Kidney (tissue), 14 donors: Measurements from ENCODE around the gene DIS3L2. TPM values are rescaled to one million over a fixed set of nuclear protein-coding genes. Genes with fewer than 3 reads are reported as not detected.

Source experiments
- DNase-seq, 5 donors: peaks; one replicate each; pipeline ENCODE4 v3.0.0-alpha.2; 2013 to 2020
- FAIRE-seq: peaks from 2 replicates; lab custom pipeline; 2012; peaks lifted over from hg19 to GRCh38; lab: Jason Lieb, UNC
- H3K27ac ChIP-seq, 2 donors: one replicate each; pipeline ENCODE4 v1.7.0; 2013; ENCODE audit warnings: low read depth in 2 of 2, low read length in 2 of 2, inconsistent platforms in 1 of 2
- H3K27me3 ChIP-seq: one replicate; pipeline ENCODE4 v1.7.1; 2013; ENCODE audit warnings: low read length, inconsistent platforms; ENCODE audit not compliant: control insufficient read depth, insufficient read depth
- H3K36me3 ChIP-seq, 3 donors: one replicate each; pipeline versions ENCODE4 v1.7.0 to v1.7.1; 2013; ENCODE audit warnings: low read length in 3 of 3, control low read depth in 1 of 3, inconsistent platforms in 1 of 3; ENCODE audit not compliant: insufficient read depth in 3 of 3, control insufficient read depth in 2 of 3
- H3K4me1 ChIP-seq, 3 donors: one replicate each; pipeline versions ENCODE4 v1.7.0 to v1.7.1; 2013; ENCODE audit warnings: low read length in 3 of 3, inconsistent platforms in 1 of 3, low read depth in 1 of 3; ENCODE audit not compliant: control insufficient read depth in 2 of 3, insufficient read depth in 2 of 3
- H3K4me3 ChIP-seq, 3 donors: one replicate each; pipeline versions ENCODE4 v1.7.0 to v1.8.1; 2013; ENCODE audit warnings: low read length in 3 of 3, control low read depth in 1 of 3, inconsistent platforms in 1 of 3
- H3K9ac ChIP-seq, 3 donors: one replicate each; pipeline versions ENCODE4 v1.7.0 to v1.7.1; 2013; ENCODE audit warnings: low read length in 3 of 3, control low read depth in 1 of 3, inconsistent platforms in 1 of 3
- H3K9me3 ChIP-seq, 3 donors: one replicate each; pipeline versions ENCODE4 v1.7.0 to v1.7.1; 2013; ENCODE audit warnings: low read length in 3 of 3, control low read depth in 1 of 3, inconsistent platforms in 1 of 3; ENCODE audit not compliant: control insufficient read depth in 2 of 3, insufficient read depth in 1 of 3
- CTCF ChIP-seq: IDR thresholded peaks from 3 replicates; pipeline ENCODE4 v1.5.1; 2012; ENCODE audit warnings: mild to moderate bottlenecking, moderate library complexity, borderline replicate concordance; ENCODE audit not compliant: insufficient read depth; ENCODE audit errors: extremely low read depth
- intact Hi-C: fragments of 100-400 bp; cut with DNase I; formaldehyde crosslinking; loops from one replicate; pipeline ENCODE4 v1.11.1; 2022
- polyA plus RNA-seq: library from polyadenylated mRNA; stranded (reverse); fragments of 350-450 nt; fragmentation: Illumina TruSeq; extraction: RNeasy Lipid Tissue Mini Kit (QIAGEN cat#74804); gene quantifications from one replicate; pipeline ENCODE4 v1.2.3, GENCODE V29; 2014; ENCODE audit warnings: low read depth, low replicate concordance; ENCODE audit not compliant: insufficient read depth
- total RNA-seq: library from RNA; stranded (reverse); fragmentation: NEBNext Ultra II Directional; extraction: Animal tissue kit (Norgen Biotek cat#: 25700); gene quantifications from one replicate; pipeline ENCODE4 v1.2.1, GENCODE V29; 2021
- donor health status: control.
- donor health status: control.
- donor health status: control.
- donor health status: control.
- donor health status: control.
- donor health status: DM: yes; HTN: yes; CAD: no.
- donor health status: Normal renal cell carcinoma (clear cell type).

The DIS3L2 gene
- total and polyA plus RNA-seq, 2 donors from 2014 or later: 12.3 to 47.7 TPM

DNA sequence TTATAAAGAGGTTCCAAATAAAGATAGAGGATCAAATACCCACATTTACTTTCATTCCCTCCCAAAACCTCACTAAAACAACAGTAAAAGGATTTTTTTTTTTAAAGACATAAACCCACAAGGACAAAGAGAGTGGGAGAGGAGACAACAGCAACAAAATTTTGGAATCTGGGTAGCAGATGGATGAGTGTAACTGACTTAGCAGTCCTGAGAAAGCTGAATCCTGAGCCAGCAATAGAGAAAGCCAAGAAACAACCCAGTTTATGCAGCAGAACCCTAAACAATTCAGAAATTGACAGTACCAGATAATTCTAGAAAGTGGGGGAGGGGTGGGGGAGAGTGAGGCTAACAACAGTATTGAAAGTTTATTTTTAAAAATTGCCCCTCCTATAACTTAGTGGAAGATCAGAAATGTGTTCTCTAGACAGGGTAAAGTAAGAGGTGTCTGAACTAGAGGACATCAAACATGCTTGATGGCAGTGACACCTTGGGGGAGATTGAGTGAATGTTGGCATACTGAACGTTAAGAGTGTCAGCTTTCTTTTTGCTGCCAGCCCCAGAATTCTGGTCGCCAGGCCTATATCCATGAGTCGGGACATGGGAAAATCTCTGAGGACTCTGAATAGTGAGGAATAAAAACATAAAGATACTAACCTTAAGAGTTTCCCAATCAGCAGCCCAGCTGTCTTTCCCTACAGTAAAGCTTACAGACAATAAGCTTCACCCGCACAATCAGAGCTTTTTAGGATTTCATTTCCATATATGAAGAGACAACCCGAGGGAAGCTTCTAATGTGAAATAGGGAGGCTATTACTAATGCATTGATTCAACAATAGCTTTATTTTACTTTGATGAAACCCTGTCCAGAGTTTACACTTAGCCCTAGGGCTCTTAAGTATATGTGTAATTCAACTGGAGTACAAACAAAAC lies 289.0 kb downstream of the DIS3L2 start:
- H3K36me3 ChIP-seq: peaks cover 0 to 4% (median 4%) of the 10 kb centered on the region in 3 donors

DNA sequence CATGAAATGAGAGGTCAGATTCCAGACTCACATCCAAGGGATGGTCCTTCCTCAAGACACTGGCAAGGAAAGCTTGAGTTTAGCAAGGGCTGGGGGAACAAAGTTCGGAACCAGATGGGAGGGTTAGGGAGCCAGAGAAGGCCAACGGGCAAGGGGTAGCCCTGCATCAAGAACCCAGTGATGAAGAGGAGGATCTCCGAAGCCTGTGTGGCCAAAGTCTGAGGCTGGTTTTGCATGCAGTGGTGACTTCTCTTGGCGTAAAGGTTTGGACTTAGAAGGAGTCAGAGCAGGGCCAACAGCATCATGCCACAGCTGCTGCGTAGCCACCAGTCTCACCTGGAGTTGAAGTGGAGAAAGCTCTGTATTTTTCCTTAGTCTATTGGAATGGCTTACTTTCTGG lies 293.5 kb downstream of the DIS3L2 start:
- DNase-seq: no peak
- intact Hi-C loops: no loop called here
- Histone ChIP-seq H3K4me3 (no peak overlapping the region), H3K4me1 (peaks cover 0 to 4% (median 0%) of the 10 kb centered on the region in 3 donors), H3K9me3 (no peaks in the 10 kb centered on the region), H3K27ac (no peak overlapping the region), H3K9ac (no peak overlapping the region), H3K36me3 (peaks cover 0 to 4% (median 4%) of the 10 kb centered on the region in 3 donors), H3K27me3 (no peaks in the 10 kb centered on the region)
- FAIRE-seq: no peak
- no peak for TF ChIP-seq CTCF

More for the DNA sequence above, 289.0 kb downstream of the DIS3L2 start:
- Histone ChIP-seq H3K4me1 (no peaks in the 10 kb centered on the region), H3K4me3 (no peak overlapping the region), H3K27me3 (no peaks in the 10 kb centered on the region), H3K9ac (no peak overlapping the region), H3K27ac (no peak overlapping the region), H3K9me3 (no peaks in the 10 kb centered on the region)
- FAIRE-seq (no peak), DNase-seq (no peak)
- intact Hi-C loops: no loop called here
- TF ChIP-seq CTCF: no peak

DNA sequence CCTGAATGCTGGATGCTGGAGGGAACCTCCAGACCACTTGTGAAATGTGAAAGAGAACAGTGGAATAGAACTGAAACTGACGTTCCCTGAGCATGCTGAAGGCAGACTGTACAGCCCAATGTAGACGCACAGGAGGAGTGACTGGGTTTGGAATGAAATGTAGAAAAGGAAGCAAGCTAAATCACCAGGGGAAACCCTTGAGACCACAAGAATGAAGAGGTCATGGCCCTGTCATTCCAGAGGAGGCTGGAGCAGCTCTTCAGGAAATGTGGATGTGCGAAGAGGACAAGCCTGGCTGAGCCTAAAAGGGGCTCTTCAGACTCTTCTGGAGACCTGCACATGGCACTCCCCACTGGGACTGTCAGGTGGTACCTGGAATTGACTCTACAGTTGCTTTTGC lies 298.6 kb downstream of the DIS3L2 start:
- H3K27ac ChIP-seq: no peak overlapping the region
- H3K9ac ChIP-seq: no peak overlapping the region
- intact Hi-C loops: no loop called here
- peaks cover 0 to 4% (median 0%) of the 10 kb centered on the region in 3 donors for H3K4me1 ChIP-seq
- no peak for TF ChIP-seq CTCF
- H3K4me3 ChIP-seq: no peak overlapping the region
- H3K27me3 ChIP-seq: no peaks in the 10 kb centered on the region
- H3K36me3 ChIP-seq: peaks cover 0 to 21% (median 6%) of the 10 kb centered on the region in 3 donors
- no peaks in the 10 kb centered on the region for H3K9me3 ChIP-seq
- peak in 3 of 5 donors; percentile 35 to 69 (median 53) for DNase-seq
- no peak for FAIRE-seq
